T-helper 1 cell (primary cell): ENCODE data around the gene PRPS2.
A peak's percentile ranks its signal among the peaks of the same experiment; 100 is the strongest.

Source experiments
- DNase-seq, 5 donors: peaks; one replicate each; pipeline ENCODE4 v3.0.0-alpha.2; 2012 to 2020

PRPS2 gene

DNA sequence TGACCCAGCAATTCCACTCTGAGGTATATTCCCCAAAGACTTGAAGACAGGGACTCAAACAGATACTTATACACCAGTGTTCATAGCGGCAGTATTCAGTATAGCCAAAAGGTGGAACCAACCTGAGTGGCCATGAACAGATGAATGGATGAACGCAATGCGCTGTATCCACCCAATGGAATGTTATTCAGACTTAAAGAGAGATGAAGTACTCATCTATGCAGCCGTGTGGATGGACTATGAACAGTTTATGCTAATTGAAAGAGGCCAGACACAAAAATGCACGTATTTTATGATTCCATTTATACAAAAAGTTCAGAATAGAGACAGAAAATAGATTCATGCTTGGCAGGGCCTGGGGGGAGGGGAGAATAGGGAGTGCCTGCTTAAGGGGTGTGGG is 26.3 kb downstream of the PRPS2 start:
- no peak for DNase-seq

DNA sequence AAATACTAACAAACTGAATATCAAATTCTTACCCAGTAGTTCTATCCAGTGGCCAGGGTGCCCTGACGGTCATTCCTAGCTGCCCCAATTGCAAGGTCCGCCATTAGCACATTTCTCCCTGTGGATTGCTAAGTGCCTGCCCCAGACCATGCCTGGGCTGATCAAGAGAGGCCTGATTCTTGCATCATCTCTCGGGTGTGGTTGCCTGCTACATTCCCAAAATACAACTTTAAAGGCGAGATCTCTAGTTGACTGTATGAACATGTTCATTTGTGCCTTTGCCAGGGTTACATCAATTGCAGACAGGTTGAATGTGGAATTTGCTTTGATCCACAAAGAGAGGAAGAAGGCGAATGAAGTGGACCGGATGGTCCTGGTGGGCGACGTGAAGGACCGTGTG is 28.0 kb downstream of the PRPS2 start:
- DNase-seq = no peak

DNA sequence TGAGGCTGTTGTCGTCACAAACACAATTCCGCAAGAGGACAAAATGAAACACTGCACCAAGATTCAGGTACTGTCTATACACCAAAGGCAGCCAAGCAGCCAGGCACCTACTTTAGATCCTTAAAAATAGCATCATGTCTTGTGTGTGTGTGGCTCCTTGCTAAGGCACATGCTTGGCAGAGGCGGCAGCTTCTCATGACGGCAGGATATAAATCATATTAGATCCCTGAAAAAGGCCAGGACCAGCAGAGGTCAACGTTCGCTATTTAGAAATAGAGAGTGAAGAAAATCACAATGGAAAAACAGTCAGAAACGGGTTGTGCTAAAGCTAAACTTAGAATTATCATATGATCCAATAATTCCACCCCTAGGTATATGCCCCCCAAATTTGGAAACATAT is 29.5 kb downstream of the PRPS2 start:
- DNase-seq = no peak

DNA sequence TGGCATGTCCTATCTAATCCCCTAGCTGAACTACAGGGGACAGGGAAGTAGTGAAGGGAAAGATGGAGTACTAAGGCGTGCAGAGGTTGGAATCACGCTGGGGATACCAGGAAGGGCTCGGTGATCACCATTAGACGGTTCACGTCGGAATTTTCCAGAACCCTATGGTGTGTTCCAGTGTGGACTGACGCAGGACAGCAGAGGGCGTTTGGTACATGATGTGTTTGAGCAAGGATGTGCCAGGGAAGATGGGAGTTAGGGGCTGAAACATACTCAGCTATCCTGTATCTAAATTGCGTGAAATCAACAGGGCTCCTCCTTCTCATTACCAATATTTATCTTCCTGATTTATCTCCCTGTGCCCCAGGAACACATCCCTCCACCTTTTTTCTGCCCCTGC is 33.7 kb downstream of the PRPS2 start:
- DNase-seq = no peak

DNA sequence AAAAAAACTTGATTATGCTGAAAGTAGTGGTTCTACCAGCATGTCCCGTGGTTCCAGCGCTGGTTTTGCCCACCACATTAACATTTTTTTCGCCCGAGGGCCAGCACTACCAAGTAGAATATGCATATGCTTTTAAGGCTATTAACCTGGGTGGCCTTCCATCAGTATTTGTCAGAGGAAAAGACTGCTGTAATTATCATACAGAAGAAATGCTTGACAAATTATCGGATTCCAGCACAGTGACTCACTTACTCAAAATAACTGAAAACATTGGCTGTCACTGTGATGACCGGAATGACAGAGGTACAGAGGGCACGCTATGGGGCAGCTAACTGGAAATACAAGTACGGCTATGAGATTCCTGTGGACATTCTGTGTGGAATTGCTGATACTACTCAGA is 34.6 kb downstream of the PRPS2 start:
- DNase-seq = no peak

DNA sequence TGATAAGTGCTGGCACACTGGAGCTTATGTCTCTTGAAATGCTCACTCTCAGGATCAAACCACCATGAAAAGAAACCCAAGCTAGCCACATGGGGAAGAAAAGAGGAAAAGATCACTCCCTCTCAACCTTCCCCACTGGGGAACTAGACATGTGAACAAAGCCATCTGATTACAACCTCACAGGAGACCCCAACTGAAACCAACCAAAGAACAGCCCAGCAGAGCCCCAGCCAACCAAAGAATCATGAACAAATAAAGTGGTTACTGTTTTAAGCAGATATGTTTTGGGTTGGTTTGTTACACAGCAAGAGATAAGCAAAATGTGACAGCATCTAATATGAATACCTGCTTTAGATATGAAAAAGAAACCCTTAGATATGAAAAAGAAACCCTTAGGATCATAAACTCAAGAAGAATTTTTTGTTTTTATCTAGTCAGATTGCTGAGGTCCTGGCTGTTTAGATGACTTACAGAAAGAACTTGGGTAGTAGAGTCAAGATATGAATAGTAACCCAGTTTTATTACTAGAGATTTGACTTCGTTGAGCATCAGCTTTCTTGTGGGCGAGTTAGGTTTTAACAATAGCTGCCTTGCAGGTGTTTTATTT is 52.0 kb downstream of the PRPS2 start:
- no peak for DNase-seq

DNA sequence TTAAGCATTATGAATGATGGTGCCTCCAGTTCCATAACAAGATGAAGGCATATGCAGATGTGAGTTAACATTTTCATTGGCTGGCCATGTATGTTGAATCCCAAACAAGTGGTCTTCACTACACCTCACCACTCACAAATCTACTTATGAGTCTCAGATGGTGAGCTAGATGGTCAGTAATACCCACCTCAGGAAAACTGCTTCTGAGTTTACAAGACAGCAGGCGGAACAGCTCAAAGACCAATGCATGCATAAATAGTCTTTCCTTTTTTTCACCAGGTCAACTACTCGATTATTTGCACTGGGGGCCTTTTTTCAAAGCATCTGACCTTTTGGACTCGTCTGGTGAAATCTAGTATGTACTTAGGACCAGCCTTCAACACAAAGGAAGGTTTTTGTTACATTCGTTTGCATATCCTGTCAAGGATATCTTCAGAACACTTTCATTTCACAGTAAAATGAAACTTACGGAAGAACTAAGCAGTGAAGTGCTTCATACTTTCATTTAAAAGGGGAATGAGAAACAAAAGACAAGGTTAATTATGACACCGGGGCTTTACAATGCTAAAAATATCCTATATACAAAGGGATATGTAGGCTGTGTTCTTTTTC is 52.6 kb downstream of the PRPS2 start:
- peak in 1 of 5 donors; percentile 21 for DNase-seq

DNA sequence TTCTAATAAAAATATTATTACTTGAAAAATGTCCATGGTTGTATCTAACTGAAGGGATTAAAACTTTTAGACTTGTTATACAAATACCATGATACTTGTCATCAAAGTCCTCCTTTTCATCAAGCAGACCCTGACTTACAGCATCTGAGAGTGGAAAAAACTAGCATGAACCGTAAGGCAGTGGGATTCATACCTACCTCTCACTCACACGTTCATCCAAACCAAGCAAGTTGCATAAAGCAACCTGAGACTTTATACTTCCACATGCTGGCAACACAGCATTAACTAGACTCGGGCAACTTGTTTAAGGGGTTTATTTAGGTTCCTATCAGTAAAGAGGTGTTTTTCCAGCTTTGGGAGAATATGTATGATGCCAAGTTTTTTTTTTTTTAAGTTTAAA is 53.1 kb downstream of the PRPS2 start:
- DNase-seq = peak in 1 of 5 donors; percentile 4

DNA sequence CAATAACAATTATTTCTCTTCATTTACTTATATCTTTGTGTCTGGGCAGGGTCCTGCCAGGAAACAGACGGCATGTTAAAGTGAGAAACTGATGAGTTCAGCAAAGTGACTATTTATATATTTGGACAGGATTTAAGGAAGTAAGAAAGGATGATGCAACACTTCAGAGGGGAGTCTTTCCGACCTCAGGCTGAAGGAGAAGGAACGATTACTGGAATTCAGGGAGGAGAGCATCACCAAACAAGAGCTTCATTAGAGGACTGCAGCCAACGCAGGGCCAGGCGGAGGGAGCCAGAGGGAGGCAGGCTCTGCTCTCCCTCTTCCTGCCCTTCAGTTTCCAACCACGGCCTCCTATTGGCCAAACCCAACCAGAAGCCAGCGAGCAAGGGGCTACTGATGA is 74.1 kb downstream of the PRPS2 start:
- DNase-seq = no peak

DNA sequence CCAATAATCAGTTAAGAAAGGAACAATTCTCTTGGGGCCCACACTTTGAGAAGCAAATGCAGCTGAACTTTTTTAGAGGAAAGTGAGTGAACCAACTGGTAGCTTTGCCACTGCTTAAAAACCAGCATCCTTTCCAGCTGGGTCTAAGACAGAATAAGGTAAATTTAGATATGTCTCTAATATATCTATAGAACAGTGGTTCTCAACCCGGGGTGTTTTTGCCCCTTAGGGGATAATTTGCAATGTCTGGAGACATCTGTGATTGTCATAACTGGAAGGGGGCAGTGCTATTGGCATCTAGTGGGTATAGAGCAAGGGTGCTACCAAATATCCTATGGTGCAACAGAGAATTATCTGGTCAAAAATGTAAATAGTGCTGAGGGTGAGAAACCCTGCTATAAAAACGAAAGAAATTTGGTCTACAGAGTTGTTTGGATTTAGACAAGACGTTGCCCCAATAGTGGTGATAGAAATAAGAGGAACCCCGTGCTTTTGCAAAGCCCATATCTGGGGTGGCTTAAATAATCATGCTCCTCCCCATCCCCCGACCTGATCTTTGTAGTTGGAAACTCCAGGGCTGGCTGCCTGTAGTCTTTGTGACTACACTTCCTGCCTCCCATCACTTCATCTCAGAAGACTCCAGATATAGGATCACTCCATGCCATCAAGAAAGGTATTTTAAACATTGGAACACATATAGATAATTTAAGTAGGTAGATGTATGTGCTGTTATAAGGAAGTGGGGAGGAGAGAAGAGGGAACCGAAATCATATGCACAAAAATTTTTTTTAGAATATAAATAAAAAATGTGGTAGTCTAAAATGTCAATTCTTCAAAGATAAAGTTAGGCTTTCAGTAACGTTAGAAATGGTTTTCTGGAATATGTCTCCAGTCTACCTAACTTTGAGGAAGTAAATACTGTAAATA is 75.5 kb downstream of the PRPS2 start, which contains the start of gene TLR7:
Gene TLR7, plus strand, starts transcription at position 622 of the 927 bp plus-strand sequence. CDS start 507 bp downstream, outside the sequence.
- DNase-seq = no peak

DNA sequence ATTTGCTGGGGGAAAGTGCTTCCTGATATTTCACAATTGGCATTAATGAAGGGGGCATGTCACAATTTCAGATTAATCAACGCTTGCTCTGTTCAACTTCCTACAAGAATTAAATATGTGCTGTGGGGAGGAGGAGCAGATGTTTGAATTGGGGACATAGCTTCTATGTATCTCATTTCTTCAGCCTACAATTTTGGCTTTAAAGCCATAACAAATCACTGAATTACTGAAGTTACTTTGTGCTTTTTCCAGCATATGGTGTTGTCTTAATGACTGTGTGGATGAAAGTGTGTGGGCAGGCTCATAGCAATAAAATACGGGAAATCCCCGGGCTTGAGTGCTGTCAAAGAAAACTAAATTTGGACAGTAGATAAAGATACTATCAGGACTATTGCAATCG is 76.5 kb downstream of the PRPS2 start:
- DNase-seq = no peak

DNA sequence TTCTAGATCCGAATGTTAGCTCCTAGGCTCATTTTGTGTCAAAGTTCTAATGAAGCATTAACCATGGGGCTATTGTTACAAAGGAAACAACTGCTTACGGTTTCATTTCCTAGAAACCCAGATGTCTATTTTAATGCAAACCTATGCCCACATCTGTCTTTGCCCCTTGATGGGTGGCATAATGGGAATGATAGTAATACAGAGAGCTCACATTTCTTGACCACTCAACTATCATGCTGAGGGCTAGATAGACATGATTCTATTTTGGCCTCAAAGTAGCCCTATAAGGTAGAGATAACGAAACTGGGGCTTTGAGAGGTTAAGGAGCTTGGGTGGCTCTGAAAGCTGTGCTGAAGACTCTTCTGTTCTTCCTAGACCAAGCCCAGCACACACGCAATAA is 77.5 kb downstream of the PRPS2 start:
- DNase-seq = no peak

DNA sequence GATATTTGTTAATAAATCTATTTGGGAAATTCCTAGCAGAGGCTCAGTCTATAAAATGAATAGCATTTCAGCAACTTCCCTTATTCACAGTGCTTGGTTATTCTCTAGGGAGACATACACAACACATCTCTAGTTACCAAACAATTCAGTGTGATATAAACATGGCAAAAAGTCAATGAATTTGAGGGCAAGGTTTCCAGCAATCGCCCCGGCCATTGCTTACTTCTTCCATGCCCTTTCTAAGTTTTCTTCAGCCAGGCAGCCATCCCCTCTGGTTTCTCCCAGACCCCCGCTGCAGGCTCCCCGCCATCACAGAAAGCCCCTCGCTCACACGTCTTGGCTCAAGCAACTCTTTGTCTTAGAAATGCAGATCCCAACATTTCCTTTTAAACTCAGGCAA is 80.0 kb downstream of the PRPS2 start:
- DNase-seq = no peak

DNA sequence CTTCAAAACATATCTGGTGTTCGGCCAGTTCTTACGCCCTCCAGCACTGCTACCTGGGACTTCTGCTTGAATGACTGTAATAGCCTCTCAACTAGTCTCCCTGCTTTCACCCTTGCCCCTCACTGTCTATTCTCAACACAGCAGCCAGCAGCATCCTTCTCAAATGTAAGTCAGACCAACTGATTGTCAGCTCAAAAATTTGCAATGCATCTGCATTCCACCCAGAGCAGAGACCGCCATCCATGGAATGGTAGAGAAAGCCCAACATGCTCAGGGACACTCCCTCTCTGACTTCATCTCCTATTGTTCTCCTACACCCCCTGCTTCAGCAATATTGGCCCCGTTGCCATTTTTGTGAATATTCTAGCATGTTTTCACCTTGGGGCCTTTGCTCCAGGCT is 81.5 kb downstream of the PRPS2 start:
- DNase-seq = no peak
